HAP-1 (cell line): ENCODE measurements around the gene FAM131C.
"Not testable (repeated sequence)": the region's sequence is repeated elsewhere in the genome, so short reads cannot be mapped to it uniquely, and the experiment has no call there.

ENCODE experiments used
- DNase-seq, 2 experiments: peaks; one replicate each; pipeline ENCODE4 v3.0.0-alpha.2; 2016 to 2020; ENCODE audit warnings: low spot score in 2 of 2
- H3K27me3 ChIP-seq: fragments of 250-450 bp; sonication (Bioruptor Pico); 2 replicates; pipeline ENCODE4 v1.5.1; 2020; ENCODE audit warnings: low read depth, mild to moderate bottlenecking, moderate library complexity
- H3K36me3 ChIP-seq: fragments of 250-450 bp; sonication (Bioruptor Pico); replicated peaks from 2 replicates; pipeline ENCODE4 v1.5.1; 2020; ENCODE audit warnings: mild to moderate bottlenecking
- H3K4me1 ChIP-seq: fragments of 250-450 bp; sonication (Bioruptor Pico); 2 replicates; pipeline ENCODE4 v1.5.1; 2020; ENCODE audit warnings: mild to moderate bottlenecking
- H3K4me3 ChIP-seq: fragments of 250-450 bp; sonication (Bioruptor Pico); 2 replicates; pipeline ENCODE4 v1.5.1; 2020; ENCODE audit warnings: mild to moderate bottlenecking, moderate library complexity
- H3K9me3 ChIP-seq: fragments of 250-450 bp; sonication (Bioruptor Pico); 2 replicates; pipeline ENCODE4 v1.5.1; 2020; ENCODE audit warnings: mild to moderate bottlenecking, moderate library complexity
- in situ Hi-C: fragments of 300-500 bp; cut with MboI; formaldehyde crosslinking; loops from 3 replicates; pipeline ENCODE4 v1.14.3; 2020; ENCODE audit warnings: low sequenced_read_pairs, inconsistent platforms, mixed read lengths

The FAM131C gene

GRCh38 chr1:16114527-16115467 lies 41.3 kb upstream of the FAM131C start:
- in situ Hi-C loops: no loop called here
- DNase-seq: no peak
- H3K36me3 ChIP-seq: no peaks in the 10 kb centered on the region
- H3K9me3 ChIP-seq: no peaks in the 10 kb centered on the region
- H3K4me1 ChIP-seq: no peaks in the 10 kb centered on the region
- peaks cover 3% of the 10 kb centered on the region; the same call in 1 of the 2 replicates for H3K27me3 ChIP-seq
- H3K4me3 ChIP-seq: no peak overlapping the region

- in situ Hi-C loops: no loop called here
- H3K4me3 ChIP-seq: no peak overlapping the region
- peaks cover 8% of the 10 kb centered on the region for H3K9me3 ChIP-seq
- H3K36me3 ChIP-seq: no peaks in the 10 kb centered on the region
- no peak for DNase-seq
- no peaks in the 10 kb centered on the region for H3K4me1 ChIP-seq
- peaks cover 3% of the 10 kb centered on the region; the same call in 1 of the 2 replicates for H3K27me3 ChIP-seq
Observed at GRCh38 chr1:16112596-16113555, 39.4 kb upstream of the FAM131C start.

GRCh38 chr1:16111771-16112595 lies 38.5 kb upstream of the FAM131C start:
- no peak for DNase-seq
- H3K4me1 ChIP-seq: no peaks in the 10 kb centered on the region
- H3K9me3 ChIP-seq: peaks cover 10% of the 10 kb centered on the region
- in situ Hi-C loops: no loop called here
- no peak overlapping the region for H3K4me3 ChIP-seq
- no peaks in the 10 kb centered on the region for H3K36me3 ChIP-seq
- peaks cover 3% of the 10 kb centered on the region; the same call in 1 of the 2 replicates for H3K27me3 ChIP-seq

- no peak for DNase-seq
- H3K9me3 ChIP-seq: peaks cover 10% of the 10 kb centered on the region
- H3K36me3 ChIP-seq: no peaks in the 10 kb centered on the region
- no peak overlapping the region for H3K4me3 ChIP-seq
- peaks cover 3% of the 10 kb centered on the region; the same call in 1 of the 2 replicates for H3K27me3 ChIP-seq
- in situ Hi-C loops: no loop called here
- no peaks in the 10 kb centered on the region for H3K4me1 ChIP-seq
Observed at GRCh38 chr1:16110884-16111283, 37.4 kb upstream of the FAM131C start.

- Histone ChIP-seq H3K27me3 (peaks cover 3% of the 10 kb centered on the region; the same call in 1 of the 2 replicates), H3K36me3 (no peaks in the 10 kb centered on the region), H3K9me3 (peaks cover 10% of the 10 kb centered on the region), H3K4me1 (no peaks in the 10 kb centered on the region), H3K4me3 (no peak overlapping the region)
- in situ Hi-C loops: no loop called here
- DNase-seq: no peak
Observed at GRCh38 chr1:16110456-16110855, 37.0 kb upstream of the FAM131C start.

GRCh38 chr1:16109571-16109970 lies 36.1 kb upstream of the FAM131C start:
- in situ Hi-C loops: no loop called here
- DNase-seq: no peak

GRCh38 chr1:16107039-16107438 lies 33.6 kb upstream of the FAM131C start:
- in situ Hi-C loops, H3K4me1 ChIP-seq, H3K27me3 ChIP-seq, DNase-seq, H3K36me3 ChIP-seq, H3K4me3 ChIP-seq: not testable (repeated sequence)
- H3K9me3 ChIP-seq: peaks cover 16% of the 10 kb centered on the region

More at GRCh38 chr1:16109571-16109970, 36.1 kb upstream of the FAM131C start:
- peaks cover 10% of the 10 kb centered on the region for H3K9me3 ChIP-seq
- no peak overlapping the region for H3K4me3 ChIP-seq
- no peaks in the 10 kb centered on the region for H3K4me1 ChIP-seq
- no peaks in the 10 kb centered on the region for H3K36me3 ChIP-seq
- peaks cover 3% of the 10 kb centered on the region; the same call in 1 of the 2 replicates for H3K27me3 ChIP-seq

GRCh38 chr1:16101623-16102022 lies 28.2 kb upstream of the FAM131C start:
- Histone ChIP-seq H3K27me3 (no peaks in the 10 kb centered on the region), H3K4me3 (no peak overlapping the region), H3K9me3 (peaks cover 6% of the 10 kb centered on the region), H3K36me3 (no peaks in the 10 kb centered on the region), H3K4me1 (no peaks in the 10 kb centered on the region)
- in situ Hi-C loops: no loop called here
- no peak for DNase-seq

- Histone ChIP-seq H3K9me3 (peaks cover 6% of the 10 kb centered on the region), H3K4me1 (no peaks in the 10 kb centered on the region), H3K36me3 (no peaks in the 10 kb centered on the region), H3K27me3 (peaks cover 11% of the 10 kb centered on the region; the same call in 1 of the 2 replicates), H3K4me3 (no peak overlapping the region)
- in situ Hi-C loops: no loop called here
- no peak for DNase-seq
Observed at GRCh38 chr1:16099412-16099811, 26.0 kb upstream of the FAM131C start.

GRCh38 chr1:16095447-16095846 lies 22.0 kb upstream of the FAM131C start:
- Histone ChIP-seq H3K9me3 (no peaks in the 10 kb centered on the region), H3K27me3 (peaks cover 11% of the 10 kb centered on the region; the same call in 1 of the 2 replicates), H3K36me3 (no peaks in the 10 kb centered on the region), H3K4me1 (no peaks in the 10 kb centered on the region), H3K4me3 (no peak overlapping the region)
- no peak for DNase-seq
- in situ Hi-C loops: no loop called here

GRCh38 chr1:16094453-16095158 lies 21.2 kb upstream of the FAM131C start:
- Histone ChIP-seq H3K9me3 (no peaks in the 10 kb centered on the region), H3K27me3 (peaks cover 11% of the 10 kb centered on the region; the same call in 1 of the 2 replicates), H3K4me1 (no peaks in the 10 kb centered on the region), H3K4me3 (no peak overlapping the region), H3K36me3 (no peaks in the 10 kb centered on the region)
- DNase-seq: no peak
- in situ Hi-C loops: no loop called here

GRCh38 chr1:16093611-16094010 lies 20.2 kb upstream of the FAM131C start:
- Histone ChIP-seq H3K27me3 (peaks cover 11% of the 10 kb centered on the region; the same call in 1 of the 2 replicates), H3K36me3 (no peaks in the 10 kb centered on the region), H3K9me3 (no peaks in the 10 kb centered on the region), H3K4me3 (no peak overlapping the region), H3K4me1 (no peaks in the 10 kb centered on the region)
- in situ Hi-C loops: no loop called here
- no peak for DNase-seq
